H9 (cell line): ENCODE data around the gene TBPL1. TPM values are rescaled to one million over a fixed set of nuclear protein-coding genes. Genes with fewer than 3 reads are reported as not detected.

Experiments used
- DNase-seq: peaks from one replicate; pipeline ENCODE4 v3.0.0-alpha.2; 2017
- H2AFZ ChIP-seq: one replicate; pipeline ENCODE4 v1.6.1; 2013; ENCODE audit warnings: mild to moderate bottlenecking, low read length, control low read depth, moderate library complexity
- H2AK5ac ChIP-seq: 2 replicates; pipeline ENCODE4 v1.6.1; 2013; ENCODE audit warnings: low read length, control low read depth, mixed read lengths; ENCODE audit not compliant: insufficient read length
- H2BK120ac ChIP-seq: one replicate; pipeline ENCODE4 v1.6.1; 2013; ENCODE audit warnings: low read depth, mild to moderate bottlenecking, low read length, control low read depth, inconsistent platforms; ENCODE audit not compliant: poor library complexity, severe bottlenecking
- H2BK12ac ChIP-seq: 2 replicates; pipeline ENCODE4 v1.6.1; 2013; ENCODE audit warnings: low read length, control low read depth, mixed read lengths, low read depth; ENCODE audit not compliant: insufficient read length
- H2BK15ac ChIP-seq: 2 replicates; pipeline ENCODE4 v1.6.1; 2013; ENCODE audit warnings: low read depth, low read length, control low read depth
- H2BK20ac ChIP-seq: one replicate; pipeline ENCODE4 v1.6.1; 2013; ENCODE audit warnings: low read depth, mild to moderate bottlenecking, low read length, control low read depth, inconsistent platforms; ENCODE audit not compliant: poor library complexity, severe bottlenecking
- H2BK5ac ChIP-seq: 2 replicates; pipeline ENCODE4 v1.6.1; 2013; ENCODE audit warnings: low read length, control low read depth, mixed read lengths; ENCODE audit not compliant: insufficient read length
- H3K14ac ChIP-seq: 2 replicates; pipeline ENCODE4 v1.6.1; 2013; ENCODE audit warnings: low read length, control low read depth; ENCODE audit not compliant: insufficient read depth
- H3K18ac ChIP-seq: 2 replicates; pipeline ENCODE4 v1.6.1; 2013; ENCODE audit warnings: low read depth, mild to moderate bottlenecking, mixed read lengths, low read length, control low read depth; ENCODE audit not compliant: insufficient read length
- H3K23ac ChIP-seq: 2 replicates; pipeline ENCODE4 v1.6.1; 2013; ENCODE audit warnings: low read length, control low read depth, mixed read lengths, low read depth; ENCODE audit not compliant: insufficient read length
- H3K23me2 ChIP-seq: 2 replicates; pipeline ENCODE4 v1.6.1; 2013; ENCODE audit warnings: low read depth, mild to moderate bottlenecking, mixed read lengths, low read length, control low read depth; ENCODE audit not compliant: insufficient read length, poor library complexity, severe bottlenecking
- H3K27ac ChIP-seq: 2 replicates; pipeline ENCODE4 v1.5.1; 2013; ENCODE audit warnings: low read length, control low read depth, mixed read lengths, low read depth; ENCODE audit not compliant: insufficient read length
- H3K27me3 ChIP-seq: 2 replicates; pipeline ENCODE4 v1.6.1; 2013; ENCODE audit warnings: low read length, control low read depth, inconsistent platforms; ENCODE audit not compliant: insufficient read depth
- H3K4ac ChIP-seq: 2 replicates; pipeline ENCODE4 v1.6.1; 2013; ENCODE audit warnings: low read depth, mild to moderate bottlenecking, control low read depth, inconsistent platforms, low read length, moderate library complexity
- H3K4me1 ChIP-seq: 2 replicates; pipeline ENCODE4 v1.6.1; 2013; ENCODE audit warnings: low read length, control low read depth, inconsistent platforms; ENCODE audit not compliant: insufficient read depth
- H3K4me2 ChIP-seq: 2 replicates; pipeline ENCODE4 v1.6.1; 2013; ENCODE audit warnings: low read length, control low read depth, mixed read lengths; ENCODE audit not compliant: insufficient read length, insufficient read depth
- H3K56ac ChIP-seq: 2 replicates; pipeline ENCODE4 v1.6.1; 2013; ENCODE audit warnings: low read depth, mild to moderate bottlenecking, mixed read lengths, low read length, control low read depth; ENCODE audit not compliant: insufficient read length
- H3K79me1 ChIP-seq: 2 replicates; pipeline ENCODE4 v1.6.1; 2013; ENCODE audit warnings: low read depth, mild to moderate bottlenecking, moderate library complexity, low read length, control low read depth, inconsistent platforms; ENCODE audit not compliant: insufficient read depth, poor library complexity, severe bottlenecking
- H3K79me2 ChIP-seq: 2 replicates; pipeline ENCODE4 v1.6.1; 2013; ENCODE audit warnings: low read length, control low read depth, inconsistent platforms; ENCODE audit not compliant: insufficient read depth
- H3K9ac ChIP-seq: 2 replicates; pipeline ENCODE4 v1.6.1; 2013; ENCODE audit warnings: low read length, control low read depth, mixed read lengths; ENCODE audit not compliant: insufficient read length; ENCODE audit errors: extremely low read depth
- H3K9me3 ChIP-seq: one replicate; pipeline ENCODE4 v1.6.1; 2013; ENCODE audit warnings: low read depth, low read length, inconsistent platforms; ENCODE audit not compliant: control insufficient read depth
- H3T11ph ChIP-seq: one replicate; pipeline ENCODE4 v1.6.1; 2013; ENCODE audit warnings: mild to moderate bottlenecking, low read length, control low read depth, inconsistent platforms
- H4K20me1 ChIP-seq: one replicate; pipeline ENCODE4 v1.6.1; 2013; ENCODE audit not compliant: control insufficient read depth, insufficient read length, insufficient read depth
- H4K5ac ChIP-seq: 2 replicates; pipeline ENCODE4 v1.6.1; 2013; ENCODE audit warnings: low read depth, mild to moderate bottlenecking, mixed read lengths, low read length, control low read depth; ENCODE audit not compliant: insufficient read length
- H4K8ac ChIP-seq: replicated peaks from 2 replicates; pipeline ENCODE4 v1.6.1; 2013; ENCODE audit warnings: low read length, control low read depth, mixed read lengths, low read depth; ENCODE audit not compliant: insufficient read length
- H4K91ac ChIP-seq: 2 replicates; pipeline ENCODE4 v1.6.1; 2013; ENCODE audit warnings: low read depth, mild to moderate bottlenecking, moderate library complexity, mixed read lengths, low read length, control low read depth; ENCODE audit not compliant: insufficient read length
- H3K27ac Mint-ChIP-seq, 3 experiments: 2 replicates in 2 of 3; 3 replicates in 1 of 3; pipeline ENCODE4 v1.8.0; 2020 to 2021; ENCODE audit warnings: mixed read lengths in 3 of 3, mild to moderate bottlenecking in 1 of 3, moderate library complexity in 1 of 3
- H3K27me3 Mint-ChIP-seq: 2 replicates; pipeline ENCODE4 v1.8.0; 2021; ENCODE audit warnings: low read depth, mild to moderate bottlenecking, moderate library complexity, mixed read lengths
- H3K36me3 Mint-ChIP-seq, 3 experiments: 2 replicates in 2 of 3; 3 replicates in 1 of 3; pipeline ENCODE4 v1.8.0; 2020 to 2021; ENCODE audit warnings: low read depth in 3 of 3, mixed read lengths in 3 of 3; ENCODE audit not compliant: insufficient read depth in 1 of 3
- H3K4me1 Mint-ChIP-seq, 2 experiments: 2 replicates each; pipeline ENCODE4 v1.8.0; 2020; ENCODE audit warnings: mixed read lengths in 2 of 2
- H3K4me3 Mint-ChIP-seq, 2 experiments: 2 replicates in 1 of 2; 3 replicates in 1 of 2; pipeline ENCODE4 v1.8.0; 2020 to 2021; ENCODE audit warnings: mild to moderate bottlenecking in 2 of 2, mixed read lengths in 2 of 2, moderate library complexity in 1 of 2
- H3K9me3 Mint-ChIP-seq, 2 experiments: 2 replicates in 1 of 2; 3 replicates in 1 of 2; pipeline ENCODE4 v1.8.0; 2020; ENCODE audit warnings: mild to moderate bottlenecking in 2 of 2, mixed read lengths in 2 of 2, moderate library complexity in 1 of 2
- CTCF ChIP-seq: fragments of 200-600 bp; sonication (generic); conservative IDR thresholded peaks from 3 replicates; pipeline ENCODE4 v1.8.0; 2021; ENCODE audit warnings: antibody characterized with exemption, mild to moderate bottlenecking
- WGBS: extraction: QIAGEN DNeasy Blood & Tissue Kit; methylation state at CpG from one replicate; pipeline ENCODE4 v1.1.7; 2013; ENCODE audit warnings: missing lambda C conversion rate, low lambda C conversion rate, mixed read lengths; ENCODE audit not compliant: insufficient read length; ENCODE audit errors: extremely low coverage; 5-methylcytosine and 5-hydroxymethylcytosine counted together
- total RNA-seq: library from RNA; stranded (reverse); gene quantifications from 2 replicates; pipeline ENCODE4 v1.2.1, GENCODE V29; 2021

Gene TBPL1
- total RNA-seq, 1 experiment from 2014 or later: 49.7 TPM

- no peak overlapping the region for H3T11ph ChIP-seq
- H2AK5ac ChIP-seq: no peak overlapping the region
- no peaks in the 10 kb centered on the region for H3K9me3 ChIP-seq
- H3K4me1 ChIP-seq: peaks cover 3% of the 10 kb centered on the region; the same call in 1 of the 2 replicates
- H3K9ac ChIP-seq: no peak overlapping the region
- no peak overlapping the region for H3K56ac ChIP-seq
- no peaks in the 10 kb centered on the region for H3K36me3 Mint-ChIP-seq
- WGBS: no CpG with 5 or more reads among the region's 3 CpGs
- DNase-seq: no peak
- H3K79me1 ChIP-seq: no peaks in the 10 kb centered on the region
- H3K27ac ChIP-seq: no peak overlapping the region
- H3K23ac ChIP-seq: no peak overlapping the region
- no peak overlapping the region for H2AFZ ChIP-seq
- no peak overlapping the region for H4K5ac ChIP-seq
- no peak overlapping the region for H3K14ac ChIP-seq
- H3K27me3 Mint-ChIP-seq: peaks cover 3% of the 10 kb centered on the region
- H3K4ac ChIP-seq: no peak overlapping the region
- no peak overlapping the region for H2BK120ac ChIP-seq
- H4K91ac ChIP-seq: no peak overlapping the region
- peaks cover 24% of the 10 kb centered on the region; the same call in 1 of the 2 replicates for H3K79me2 ChIP-seq
- no peak overlapping the region for H3K27ac Mint-ChIP-seq
- H3K4me1 Mint-ChIP-seq: peaks cover 19 to 37% of the 10 kb centered on the region in 2 experiments
- no peak overlapping the region for H3K18ac ChIP-seq
- no peak overlapping the region for H3K4me3 Mint-ChIP-seq
- H3K23me2 ChIP-seq: peaks cover 12% of the 10 kb centered on the region
- H4K20me1 ChIP-seq: no peaks in the 10 kb centered on the region
- no peak overlapping the region for H2BK15ac ChIP-seq
- H3K4me2 ChIP-seq: no peak overlapping the region
- H2BK5ac ChIP-seq: no peak overlapping the region
- no peak overlapping the region for H2BK20ac ChIP-seq
- no peaks in the 10 kb centered on the region for H3K27me3 ChIP-seq
- no peak for TF ChIP-seq CTCF
- H2BK12ac ChIP-seq: no peak overlapping the region
- no peak overlapping the region for H4K8ac ChIP-seq
- H3K9me3 Mint-ChIP-seq: no peaks in the 10 kb centered on the region
Observed at GRCh38 chr6:133956416-133957049, 3.5 kb downstream of the TBPL1 start.
